SJCRH30 (cell line): ENCODE measurements around the gene CABCOCO1. TPM values are rescaled to one million over a fixed set of nuclear protein-coding genes. Genes with fewer than 3 reads are reported as not detected.
A peak's percentile ranks its signal among the peaks of the same experiment; 100 is the strongest.

Experiments
- DNase-seq, 2 experiments: peaks; one replicate each; pipeline ENCODE4 v3.0.0-alpha.2; 2015 to 2020
- H3K27ac ChIP-seq: fragments of 250-450 bp; sonication (Bioruptor Pico); 2 replicates; pipeline ENCODE4 v1.5.1; 2020; ENCODE audit warnings: mild to moderate bottlenecking, moderate library complexity
- H3K27me3 ChIP-seq: fragments of 250-450 bp; sonication (Bioruptor Pico); 2 replicates; pipeline ENCODE4 v1.5.1; 2020; ENCODE audit warnings: mild to moderate bottlenecking, moderate library complexity
- H3K36me3 ChIP-seq: fragments of 250-450 bp; sonication (Bioruptor Pico); 2 replicates; pipeline ENCODE4 v1.5.1; 2020; ENCODE audit warnings: mild to moderate bottlenecking, moderate library complexity
- H3K4me1 ChIP-seq: fragments of 250-450 bp; sonication (Bioruptor Pico); 2 replicates; pipeline ENCODE4 v1.5.1; 2020; ENCODE audit warnings: mild to moderate bottlenecking, moderate library complexity
- H3K4me3 ChIP-seq: fragments of 250-450 bp; sonication (Bioruptor Pico); 2 replicates; pipeline ENCODE4 v1.5.1; 2020; ENCODE audit warnings: mild to moderate bottlenecking, moderate library complexity
- H3K9me3 ChIP-seq: fragments of 250-450 bp; sonication (Bioruptor Pico); replicated peaks from 2 replicates; pipeline ENCODE4 v1.5.1; 2020; ENCODE audit warnings: mild to moderate bottlenecking, moderate library complexity
- total RNA-seq: library from RNA; depleted of rRNA; stranded (reverse); fragments of >200 nt; shearing (Covaris generic); gene quantifications from 2 replicates; pipeline ENCODE4 v1.2.3, GENCODE V29; 2014

The CABCOCO1 gene
- total RNA-seq, 1 experiment from 2014 or later: not detected

GRCh38 chr10:61750943-61751471, 88.3 kb downstream of the CABCOCO1 start:
- Histone ChIP-seq H3K4me1 (peaks cover 13% of the 10 kb centered on the region), H3K4me3 (no peak overlapping the region), H3K27me3 (no peaks in the 10 kb centered on the region), H3K36me3 (no peaks in the 10 kb centered on the region), H3K27ac (no peak overlapping the region), H3K9me3 (no peaks in the 10 kb centered on the region)
- DNase-seq: peak; percentile 68 to 82

- no peaks in the 10 kb centered on the region for H3K27me3 ChIP-seq
- H3K9me3 ChIP-seq: no peaks in the 10 kb centered on the region
- no peak for DNase-seq
- peak overlapping the region; percentile 22; the same call in 1 of the 2 replicates for H3K27ac ChIP-seq
- peaks cover 13% of the 10 kb centered on the region for H3K4me1 ChIP-seq
- no peaks in the 10 kb centered on the region for H3K36me3 ChIP-seq
- no peak overlapping the region for H3K4me3 ChIP-seq
These were observed 88.9 kb downstream of the CABCOCO1 start for GRCh38 chr10:61751599-61751998.

- DNase-seq: peak; percentile 5 to 37
- H3K4me3 ChIP-seq: no peak overlapping the region
- H3K36me3 ChIP-seq: no peaks in the 10 kb centered on the region
- H3K4me1 ChIP-seq: peaks cover 13% of the 10 kb centered on the region
- no peaks in the 10 kb centered on the region for H3K9me3 ChIP-seq
- no peaks in the 10 kb centered on the region for H3K27me3 ChIP-seq
- H3K27ac ChIP-seq: peak overlapping the region; percentile 22; the same call in 1 of the 2 replicates
These were observed 89.6 kb downstream of the CABCOCO1 start for GRCh38 chr10:61752111-61753011.

DNA sequence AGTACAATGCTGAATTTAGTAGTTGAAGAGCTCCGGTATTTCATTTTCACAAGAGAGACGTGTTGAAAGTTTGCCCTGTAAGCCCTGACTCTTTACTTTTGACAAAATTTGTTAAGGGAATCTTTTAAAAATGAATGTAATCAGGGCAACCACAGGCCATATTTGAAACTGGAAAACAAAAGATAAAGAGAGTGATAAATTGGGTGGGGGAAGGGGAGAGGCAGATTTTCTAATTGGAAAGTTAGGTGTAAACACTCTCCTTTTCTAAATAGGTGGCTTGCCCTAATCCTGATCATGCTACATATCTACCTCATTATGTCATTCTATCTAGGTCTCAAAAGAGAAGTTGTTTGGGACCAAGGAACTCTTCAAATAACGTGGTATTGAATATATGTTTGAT, 90.7 kb downstream of the CABCOCO1 start:
- H3K27ac ChIP-seq: no peak overlapping the region
- DNase-seq: no peak
- H3K36me3 ChIP-seq: no peaks in the 10 kb centered on the region
- H3K9me3 ChIP-seq: no peaks in the 10 kb centered on the region
- H3K27me3 ChIP-seq: no peaks in the 10 kb centered on the region
- H3K4me1 ChIP-seq: peaks cover 13% of the 10 kb centered on the region
- H3K4me3 ChIP-seq: no peak overlapping the region

- no peak for DNase-seq
- Histone ChIP-seq H3K9me3 (no peaks in the 10 kb centered on the region), H3K27me3 (no peaks in the 10 kb centered on the region), H3K27ac (no peak overlapping the region), H3K36me3 (no peaks in the 10 kb centered on the region), H3K4me1 (peaks cover 13% of the 10 kb centered on the region), H3K4me3 (no peak overlapping the region)
These were observed 92.1 kb downstream of the CABCOCO1 start for GRCh38 chr10:61754587-61755550.

GRCh38 chr10:61757001-61757400, 94.3 kb downstream of the CABCOCO1 start:
- Histone ChIP-seq H3K4me1 (peaks cover 12% of the 10 kb centered on the region), H3K4me3 (no peak overlapping the region), H3K27me3 (no peaks in the 10 kb centered on the region), H3K9me3 (no peaks in the 10 kb centered on the region), H3K27ac (no peak overlapping the region), H3K36me3 (no peaks in the 10 kb centered on the region)
- DNase-seq: no peak

- H3K4me3 ChIP-seq: no peak overlapping the region
These were observed 95.0 kb downstream of the CABCOCO1 start for GRCh38 chr10:61757525-61758397.

DNA sequence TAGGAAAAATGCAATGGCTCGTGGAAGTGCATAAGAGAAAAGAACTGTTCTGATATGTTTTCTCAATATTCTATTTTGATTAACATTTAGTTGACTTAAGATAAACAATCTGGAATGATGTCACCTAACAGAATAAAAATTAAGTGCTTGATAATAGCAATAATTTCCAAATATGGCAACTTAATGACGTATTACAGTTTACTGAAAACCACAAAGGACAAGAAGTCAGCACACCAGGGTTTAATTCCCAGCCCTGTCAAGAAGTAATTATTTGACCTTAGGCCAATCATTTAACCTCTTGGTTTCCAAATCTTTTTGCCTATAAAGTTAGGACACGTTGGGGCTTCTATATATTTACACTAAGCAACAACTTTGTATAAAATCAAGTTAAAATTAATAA, 95.7 kb downstream of the CABCOCO1 start:
- Histone ChIP-seq H3K36me3 (no peaks in the 10 kb centered on the region), H3K4me3 (no peak overlapping the region), H3K4me1 (peaks cover 7% of the 10 kb centered on the region; the same call in 1 of the 2 replicates), H3K9me3 (no peaks in the 10 kb centered on the region), H3K27ac (no peak overlapping the region), H3K27me3 (no peaks in the 10 kb centered on the region)
- DNase-seq: no peak

More at GRCh38 chr10:61757525-61758397, 95.0 kb downstream of the CABCOCO1 start:
- DNase-seq: no peak
- Histone ChIP-seq H3K4me1 (peaks cover 7% of the 10 kb centered on the region; the same call in 1 of the 2 replicates), H3K27ac (no peak overlapping the region), H3K9me3 (no peaks in the 10 kb centered on the region), H3K27me3 (no peaks in the 10 kb centered on the region), H3K36me3 (no peaks in the 10 kb centered on the region)

DNA sequence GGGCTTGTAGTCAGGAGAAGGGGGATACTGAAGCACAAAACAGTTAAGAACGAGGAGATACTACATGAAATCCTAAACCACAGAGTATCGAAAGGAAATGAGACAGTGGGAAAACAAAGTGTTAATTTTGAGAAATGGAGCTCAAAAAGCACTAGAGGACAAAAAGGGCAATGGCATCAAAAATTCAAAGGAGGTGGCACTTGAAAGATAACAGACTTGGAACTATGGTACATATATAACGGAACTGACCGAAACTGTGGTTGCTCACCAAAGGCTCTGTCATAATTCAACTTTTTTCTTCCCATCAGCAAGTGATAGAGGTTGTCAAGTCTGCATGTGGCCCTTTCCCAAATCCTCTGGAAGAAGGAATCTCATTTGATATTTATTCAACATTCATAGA, 97.0 kb downstream of the CABCOCO1 start:
- Histone ChIP-seq H3K36me3 (no peaks in the 10 kb centered on the region), H3K27ac (no peak overlapping the region), H3K9me3 (no peaks in the 10 kb centered on the region), H3K4me3 (no peak overlapping the region), H3K4me1 (peaks cover 7% of the 10 kb centered on the region; the same call in 1 of the 2 replicates), H3K27me3 (no peaks in the 10 kb centered on the region)
- no peak for DNase-seq

DNA sequence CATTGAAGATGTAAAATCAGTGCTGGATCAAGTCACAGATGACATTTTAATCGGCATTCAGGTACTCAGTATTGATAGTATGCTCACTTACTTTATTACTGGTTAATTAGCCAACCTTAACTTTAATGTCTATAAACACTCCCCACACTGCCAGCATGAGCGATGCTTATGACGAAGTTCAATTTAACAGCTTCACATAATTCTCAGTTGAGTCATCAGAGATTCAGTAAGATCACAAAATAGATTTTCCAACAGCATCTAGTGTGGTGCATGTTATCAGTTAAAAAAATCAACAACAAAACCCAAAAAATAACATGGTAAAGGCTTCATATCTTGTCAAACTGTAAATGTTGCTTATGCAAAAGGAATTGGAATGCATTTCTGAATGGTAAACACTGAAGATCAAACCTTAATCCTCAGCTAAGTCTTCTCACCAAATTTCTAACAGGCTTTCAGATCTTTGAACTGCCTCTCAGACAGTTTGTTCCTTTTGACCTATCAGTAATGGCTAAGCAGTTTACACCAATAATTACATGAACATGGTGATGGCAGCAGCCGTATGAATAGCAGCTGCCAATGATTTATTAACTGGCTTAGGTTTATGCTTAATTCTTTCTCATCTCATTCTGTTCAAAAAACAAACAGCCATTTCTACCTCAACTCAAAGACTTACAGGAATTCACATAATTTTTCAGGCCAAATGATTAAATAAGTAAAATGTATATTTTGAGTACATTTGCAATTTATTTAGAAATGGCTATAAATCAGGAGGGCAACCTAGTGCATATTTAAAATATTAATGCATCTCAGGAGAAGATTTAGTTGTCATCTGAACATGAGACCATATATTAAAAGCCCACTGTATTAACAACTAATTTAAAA, 98.5 kb downstream of the CABCOCO1 start:
- H3K9me3 ChIP-seq: no peaks in the 10 kb centered on the region
- H3K4me3 ChIP-seq: no peak overlapping the region
- no peak overlapping the region for H3K27ac ChIP-seq
- peaks cover 7% of the 10 kb centered on the region; the same call in 1 of the 2 replicates for H3K4me1 ChIP-seq
- no peaks in the 10 kb centered on the region for H3K36me3 ChIP-seq
- no peak for DNase-seq
- no peaks in the 10 kb centered on the region for H3K27me3 ChIP-seq

GRCh38 chr10:61761825-61762217, 99.1 kb downstream of the CABCOCO1 start:
- no peaks in the 10 kb centered on the region for H3K27me3 ChIP-seq
- DNase-seq: no peak
- H3K36me3 ChIP-seq: no peaks in the 10 kb centered on the region
- H3K4me1 ChIP-seq: peaks cover 7% of the 10 kb centered on the region; the same call in 1 of the 2 replicates
- H3K9me3 ChIP-seq: no peaks in the 10 kb centered on the region
- H3K27ac ChIP-seq: no peak overlapping the region
- H3K4me3 ChIP-seq: no peak overlapping the region

DNA sequence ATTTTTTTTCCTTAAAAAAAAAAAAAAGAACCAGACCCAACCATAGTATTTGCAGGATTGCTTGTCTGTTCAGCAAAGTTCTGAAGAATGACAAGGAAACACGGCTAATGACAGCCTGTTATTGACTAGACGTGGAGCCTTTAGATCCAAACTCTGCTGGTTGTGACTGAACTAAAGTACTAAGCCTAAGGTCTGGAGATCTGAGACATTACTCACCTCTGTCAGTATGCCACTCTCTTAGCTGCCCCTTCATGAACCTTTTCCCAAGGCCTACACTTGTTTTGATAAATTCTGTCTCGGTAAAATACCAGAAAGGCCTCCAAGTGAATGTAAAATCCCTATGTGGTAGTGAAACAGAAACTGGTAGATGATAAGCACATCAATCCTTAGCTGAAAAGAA, 101.0 kb downstream of the CABCOCO1 start:
- Histone ChIP-seq H3K4me1 (peaks cover 7% of the 10 kb centered on the region; the same call in 1 of the 2 replicates), H3K4me3 (no peak overlapping the region), H3K27me3 (no peaks in the 10 kb centered on the region), H3K36me3 (no peaks in the 10 kb centered on the region), H3K9me3 (no peaks in the 10 kb centered on the region), H3K27ac (no peak overlapping the region)
- DNase-seq: no peak

- Histone ChIP-seq H3K27ac (no peak overlapping the region), H3K36me3 (no peaks in the 10 kb centered on the region), H3K4me3 (no peak overlapping the region), H3K27me3 (no peaks in the 10 kb centered on the region), H3K9me3 (no peaks in the 10 kb centered on the region), H3K4me1 (peaks cover 7% of the 10 kb centered on the region; the same call in 1 of the 2 replicates)
- no peak for DNase-seq
These were observed 101.8 kb downstream of the CABCOCO1 start for GRCh38 chr10:61764486-61764885.
